HEK293T (cell line): ENCODE results near the gene HAT1.

Source experiments
- CTCF ChIA-PET: fragments of 350-600 bp; formaldehyde crosslinking; extraction: SDS; loops from one replicate; lab custom pipeline; 2021; ENCODE audit warnings: antibody characterized with exemption, inconsistent platforms; lab: Yijun Ruan, JAX
- POLR2A ChIA-PET: fragments of 350-600 bp; formaldehyde crosslinking; extraction: SDS; loops from one replicate; lab custom pipeline; 2020; ENCODE audit warnings: antibody characterized with exemption, inconsistent platforms; lab: Yijun Ruan, JAX
- DNase-seq: peaks from one replicate; pipeline ENCODE4 v3.0.0; 2012; ENCODE audit warnings: mixed read lengths; ENCODE audit errors: extremely low spot score
- ARNT ChIP-seq: fragments of 450-650 bp; IDR thresholded peaks from 2 replicates; pipeline ENCODE4 v1.6.1; 2017; ENCODE audit warnings: mild to moderate bottlenecking
- BHLHE40 ChIP-seq: fragments of 450-650 bp; IDR thresholded peaks from 2 replicates; pipeline ENCODE4 v1.6.1; 2016; ENCODE audit warnings: mild to moderate bottlenecking, moderate library complexity, borderline replicate concordance
- CTBP1 ChIP-seq: fragments of 450-650 bp; IDR thresholded peaks from 2 replicates; pipeline ENCODE4 v1.6.1; 2016; ENCODE audit warnings: borderline replicate concordance
- ELF4 ChIP-seq: fragments of 450-650 bp; IDR thresholded peaks from 2 replicates; pipeline ENCODE4 v1.6.1; 2017; ENCODE audit warnings: antibody characterized with exemption
- FOXA1 ChIP-seq: fragments of 450-650 bp; IDR thresholded peaks from 2 replicates; pipeline ENCODE4 v1.6.1; 2016; ENCODE audit warnings: mild to moderate bottlenecking
- FOXK2 ChIP-seq: fragments of 450-650 bp; IDR thresholded peaks from 2 replicates; pipeline ENCODE4 v1.6.1; 2016; ENCODE audit warnings: mild to moderate bottlenecking
- FOXM1 ChIP-seq: fragments of 450-650 bp; IDR thresholded peaks from 2 replicates; pipeline ENCODE4 v1.6.1; 2017; ENCODE audit warnings: mild to moderate bottlenecking, borderline replicate concordance
- HDGF ChIP-seq: fragments of 450-650 bp; IDR thresholded peaks from 2 replicates; pipeline ENCODE4 v1.6.1; 2017; ENCODE audit warnings: antibody characterized with exemption, borderline replicate concordance
- L3MBTL2 ChIP-seq: fragments of 450-650 bp; conservative IDR thresholded peaks from 2 replicates; pipeline ENCODE4 v1.6.1; 2016; ENCODE audit warnings: mild to moderate bottlenecking
- LEF1 ChIP-seq: fragments of 450-650 bp; IDR thresholded peaks from 2 replicates; pipeline ENCODE4 v1.6.1; 2017; ENCODE audit warnings: mild to moderate bottlenecking, borderline replicate concordance
- NFRKB ChIP-seq: fragments of 450-650 bp; IDR thresholded peaks from 2 replicates; pipeline ENCODE4 v1.6.1; 2016; ENCODE audit warnings: mild to moderate bottlenecking, moderate library complexity
- SP1 ChIP-seq: fragments of 450-650 bp; IDR thresholded peaks from 2 replicates; pipeline ENCODE4 v1.6.1; 2017
- SUZ12 ChIP-seq: fragments of 450-650 bp; IDR thresholded peaks from 2 replicates; pipeline ENCODE4 v1.6.1; 2016; ENCODE audit warnings: mild to moderate bottlenecking
- TARDBP ChIP-seq: fragments of 450-650 bp; IDR thresholded peaks from 2 replicates; pipeline ENCODE4 v1.6.1; 2016
- ZNF384 ChIP-seq: fragments of 450-650 bp; IDR thresholded peaks from 2 replicates; pipeline ENCODE4 v1.6.1; 2016
- TF ChIP-seq, protein P1 (sequence below): fragments of 450-650 bp; IDR thresholded peaks from 2 replicates; pipeline ENCODE4 v1.6.1; 2016

The HAT1 gene

DNA sequence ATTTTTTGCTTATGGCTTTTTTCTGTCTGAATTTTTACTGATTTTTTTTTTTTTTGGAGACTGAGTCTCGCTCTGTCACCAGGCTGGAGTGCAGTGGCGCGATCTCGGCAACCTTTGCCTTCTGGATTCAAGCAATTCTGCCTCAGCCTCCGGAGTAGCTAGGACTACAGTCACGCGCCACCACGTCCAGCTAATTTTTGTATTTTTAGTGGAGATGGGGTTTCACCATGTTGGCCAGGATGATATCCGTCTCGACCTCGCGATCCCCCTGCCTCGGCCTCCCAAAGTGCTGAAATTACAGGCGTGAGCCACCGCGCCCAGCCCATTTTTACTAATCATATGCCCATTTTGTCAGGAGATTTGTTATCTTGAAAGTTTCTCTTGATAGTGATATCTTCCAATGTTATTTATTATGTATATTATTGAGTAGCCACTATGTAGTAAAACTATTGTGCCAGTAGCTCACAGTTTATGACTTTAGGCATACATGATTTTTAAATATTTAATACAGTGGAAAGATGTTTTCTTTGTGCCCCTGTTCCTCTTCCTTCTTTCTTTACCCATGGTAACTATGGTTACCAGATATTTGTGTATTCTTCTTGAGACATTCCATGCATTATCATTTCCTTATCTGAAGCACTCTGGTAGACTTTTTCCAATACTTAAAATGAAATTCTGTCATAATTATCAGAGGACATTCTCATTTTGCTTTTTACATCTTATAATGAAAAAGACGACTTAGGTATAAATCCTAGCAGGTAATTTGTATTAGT, 2.1 kb downstream of the HAT1 start:
- TF ChIP-seq FOXM1, result no peak
- TF ChIP-seq HDGF, result no peak
- TF ChIP-seq, protein P1, sequence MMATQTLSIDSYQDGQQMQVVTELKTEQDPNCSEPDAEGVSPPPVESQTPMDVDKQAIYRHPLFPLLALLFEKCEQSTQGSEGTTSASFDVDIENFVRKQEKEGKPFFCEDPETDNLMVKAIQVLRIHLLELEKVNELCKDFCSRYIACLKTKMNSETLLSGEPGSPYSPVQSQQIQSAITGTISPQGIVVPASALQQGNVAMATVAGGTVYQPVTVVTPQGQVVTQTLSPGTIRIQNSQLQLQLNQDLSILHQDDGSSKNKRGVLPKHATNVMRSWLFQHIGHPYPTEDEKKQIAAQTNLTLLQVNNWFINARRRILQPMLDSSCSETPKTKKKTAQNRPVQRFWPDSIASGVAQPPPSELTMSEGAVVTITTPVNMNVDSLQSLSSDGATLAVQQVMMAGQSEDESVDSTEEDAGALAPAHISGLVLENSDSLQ, result no peak
- no peak for TF ChIP-seq BHLHE40
- TF ChIP-seq ARNT, result no peak
- no peak for TF ChIP-seq ELF4
- no peak for TF ChIP-seq NFRKB
- no peak for TF ChIP-seq SUZ12
- no peak for TF ChIP-seq FOXK2
- TF ChIP-seq TARDBP, result no peak
- TF ChIP-seq ZNF384, result no peak
- no peak for TF ChIP-seq L3MBTL2
- no peak for TF ChIP-seq LEF1
- TF ChIP-seq SP1, result no peak
- no peak for TF ChIP-seq CTBP1
- TF ChIP-seq FOXA1, result no peak
- ChIA-PET CTCF (interaction anchor here (0.7 kb wide), 1 partner anchor 539 kb away, joined by 4 read pairs; no protein-coding TSS in a partner anchor), POLR2A (interaction anchor here (0.6 to 3.2 kb wide), 3 partner anchors 114 to 178 kb away, joined by 3 to 41 read pairs (median 27); partner anchors contain the start of gene DLX2)
- no peak for DNase-seq

DNA sequence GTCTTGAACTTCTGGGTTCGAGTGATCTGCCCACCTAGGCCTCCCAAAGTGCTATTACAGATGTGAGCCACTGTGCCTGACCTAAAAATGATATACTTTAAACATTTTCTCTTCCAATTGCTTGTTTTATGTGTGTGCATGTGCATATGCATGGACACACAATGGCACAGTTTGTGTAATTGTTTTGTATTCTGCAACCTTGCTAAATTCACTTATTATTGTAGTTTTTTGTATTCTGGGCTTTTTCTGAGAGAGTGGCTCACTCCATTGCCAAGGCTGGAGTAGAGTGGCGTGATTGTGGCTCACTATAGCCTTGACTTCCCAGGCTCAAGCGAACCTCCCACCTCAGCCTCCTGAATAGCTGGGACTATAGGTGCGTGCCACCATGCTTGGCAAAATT, 8.1 kb downstream of the HAT1 start:
- ChIA-PET POLR2A (no interaction called here), CTCF (interaction anchor here (0.6 kb wide), 1 partner anchor 201 kb away, joined by 3 read pairs; no protein-coding TSS in a partner anchor)
- DNase-seq, result no peak
- TF ChIP-seq L3MBTL2 (no peak), ELF4 (no peak), FOXA1 (no peak), TARDBP (no peak), SP1 (no peak), BHLHE40 (no peak), SUZ12 (no peak), CTBP1 (no peak), ARNT (no peak), FOXK2 (no peak), NFRKB (no peak), HDGF (no peak), ZNF384 (no peak), FOXM1 (no peak), LEF1 (no peak)
- TF ChIP-seq, protein P1, result no peak

DNA sequence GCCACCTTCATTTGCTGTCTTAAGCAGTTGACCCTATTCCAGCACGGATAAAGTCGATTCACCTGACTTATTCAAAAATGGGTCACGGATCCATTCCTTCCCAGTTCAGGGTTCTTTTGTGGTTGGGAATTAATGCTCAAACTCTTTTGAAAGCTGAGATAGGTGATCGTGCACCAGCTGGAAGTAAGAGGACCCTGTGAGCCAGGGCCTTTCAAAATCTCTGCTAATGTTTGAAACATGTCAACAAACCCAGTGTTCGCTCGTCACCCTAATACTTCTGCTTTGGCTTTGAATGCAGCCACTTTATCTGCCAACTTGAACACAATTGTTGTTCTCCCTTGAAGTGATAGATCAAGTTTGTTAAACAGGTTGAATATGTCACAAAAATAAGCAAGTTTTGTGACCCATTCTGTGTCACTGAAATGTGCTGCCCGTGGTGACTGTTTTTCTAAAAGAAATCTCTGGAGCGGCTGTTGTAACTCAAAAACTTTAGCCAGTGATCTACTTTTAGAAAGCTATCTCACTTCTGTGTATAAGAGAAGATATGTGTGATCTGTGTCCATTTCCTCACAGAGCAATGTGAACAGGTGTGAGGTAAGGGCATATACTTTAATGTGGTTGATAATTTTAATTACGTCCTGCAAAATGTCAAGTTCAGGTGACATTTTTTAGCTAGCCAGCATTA, 16.9 kb downstream of the HAT1 start:
- DNase-seq, result no peak
- TF ChIP-seq ZNF384, result no peak
- TF ChIP-seq SUZ12, result no peak
- no peak for TF ChIP-seq ELF4
- no peak for TF ChIP-seq L3MBTL2
- no peak for TF ChIP-seq ARNT
- no peak for TF ChIP-seq FOXA1
- no peak for TF ChIP-seq FOXK2
- TF ChIP-seq NFRKB, result no peak
- ChIA-PET POLR2A (no interaction called here), CTCF (no interaction called here)

DNA sequence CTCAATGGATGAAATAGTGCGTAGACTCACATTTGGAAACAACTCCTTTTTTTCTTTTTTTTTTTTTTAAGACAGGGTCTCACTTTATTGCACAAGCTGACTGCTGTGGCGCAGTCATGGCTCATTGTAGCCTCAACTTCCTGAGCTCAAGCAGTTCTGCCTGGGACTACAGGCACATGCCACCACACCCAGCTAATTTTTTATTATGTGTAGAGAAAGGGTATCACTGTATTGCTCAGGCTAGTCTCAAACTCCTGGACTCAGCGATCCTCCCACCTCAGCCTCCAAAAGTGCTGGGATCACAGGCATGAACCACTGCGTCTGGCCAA, 17.4 kb downstream of the HAT1 start:
- DNase-seq, result no peak
- ChIA-PET CTCF (no interaction called here), POLR2A (no interaction called here)
- no peak for TF ChIP-seq ELF4
- TF ChIP-seq SP1, result no peak
- TF ChIP-seq TARDBP, result no peak
- TF ChIP-seq, protein P1, result no peak
- TF ChIP-seq NFRKB, result no peak
- TF ChIP-seq LEF1, result no peak

DNA sequence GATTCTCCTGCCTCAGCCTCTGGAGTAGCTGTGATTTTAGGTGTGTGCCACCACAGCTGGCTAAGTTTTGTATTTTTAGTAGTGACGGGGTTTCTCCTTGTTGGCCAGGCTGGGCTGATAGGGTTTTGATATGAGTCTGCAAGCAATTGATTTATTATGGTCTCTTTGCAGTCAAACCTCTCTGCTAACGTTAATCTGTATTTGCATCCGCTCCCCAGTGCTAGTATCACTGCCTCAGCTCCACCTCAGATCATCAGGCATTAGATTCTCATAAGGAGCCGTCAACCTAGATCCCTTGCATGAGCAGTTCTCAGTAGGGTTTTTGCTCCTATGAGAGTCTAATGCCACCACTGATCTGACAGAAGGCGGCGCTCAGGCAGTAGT, 19.0 kb downstream of the HAT1 start:
- TF ChIP-seq SP1 (no peak), NFRKB (no peak), HDGF (no peak), FOXA1 (no peak), ELF4 (no peak), FOXM1 (no peak), ZNF384 (no peak), CTBP1 (no peak)
- DNase-seq, result no peak
- POLR2A ChIA-PET, result interaction anchor here (1.8 kb wide), 1 partner anchor 19 kb away, joined by 5 read pairs; the partner anchor contains the start of gene HAT1
- CTCF ChIA-PET, result no interaction called here

DNA sequence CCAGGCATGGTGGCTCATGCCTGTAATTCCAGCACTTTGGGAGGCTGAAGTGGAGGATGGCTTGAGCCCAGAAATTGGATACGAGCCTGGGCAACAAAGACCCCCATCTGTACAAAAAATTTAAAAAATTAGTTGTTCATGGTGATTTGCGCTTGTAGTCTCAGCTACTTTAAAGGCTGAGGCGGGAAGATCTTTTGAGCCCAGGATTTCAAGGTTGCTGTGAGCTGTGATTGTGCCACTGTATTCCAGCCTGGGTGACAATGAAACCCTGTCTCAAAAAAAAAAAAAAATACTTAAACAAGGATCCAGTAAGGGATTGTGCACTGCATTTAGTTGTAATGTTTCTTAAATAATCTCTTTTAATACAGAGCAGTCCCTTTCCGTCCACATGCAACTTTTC, 21.6 kb downstream of the HAT1 start:
- ChIA-PET POLR2A (no interaction called here), CTCF (interaction anchor here (0.6 kb wide), 1 partner anchor 170 kb away, joined by 3 read pairs; no protein-coding TSS in a partner anchor)
- TF ChIP-seq LEF1 (no peak), ZNF384 (no peak), ARNT (no peak), CTBP1 (no peak), FOXM1 (no peak), SP1 (no peak), FOXK2 (no peak), ELF4 (no peak), FOXA1 (no peak), BHLHE40 (no peak), L3MBTL2 (no peak), SUZ12 (no peak), HDGF (no peak), TARDBP (no peak), NFRKB (no peak)
- TF ChIP-seq, protein P1, result no peak
- DNase-seq, result no peak
